Muscle layer of colon (tissue), 2 donors: ENCODE measurements around the gene MANBA.

Experiments
- H3K27ac ChIP-seq: one replicate; pipeline ENCODE4 v1.7.0; 2013; ENCODE audit warnings: low read depth, mild to moderate bottlenecking, low read length, moderate library complexity
- H3K27me3 ChIP-seq, 2 donors: one replicate each; pipeline ENCODE4 v1.7.0; 2013; ENCODE audit warnings: low read length in 2 of 2, mild to moderate bottlenecking in 2 of 2; ENCODE audit not compliant: insufficient read depth in 2 of 2, control insufficient read depth in 1 of 2
- H3K36me3 ChIP-seq: one replicate; pipeline ENCODE4 v1.7.0; 2013; ENCODE audit warnings: mild to moderate bottlenecking, low read length; ENCODE audit not compliant: insufficient read depth
- H3K4me1 ChIP-seq: one replicate; pipeline ENCODE4 v1.7.0; 2013; ENCODE audit warnings: mild to moderate bottlenecking, low read length; ENCODE audit not compliant: insufficient read depth
- H3K4me3 ChIP-seq, 2 donors: one replicate each; pipeline ENCODE4 v1.7.0; 2013; ENCODE audit warnings: low read length in 2 of 2, low read depth in 1 of 2, mild to moderate bottlenecking in 1 of 2, moderate library complexity in 1 of 2
- H3K9ac ChIP-seq: one replicate; pipeline ENCODE4 v1.7.0; 2013; ENCODE audit warnings: low read length
- H3K9me3 ChIP-seq: one replicate; pipeline ENCODE4 v1.7.0; 2013; ENCODE audit warnings: mild to moderate bottlenecking, low read length
- donor health status: abdominal sarcoma.
- donor health status: Adenocarcinoma of cecum.

Gene MANBA

DNA sequence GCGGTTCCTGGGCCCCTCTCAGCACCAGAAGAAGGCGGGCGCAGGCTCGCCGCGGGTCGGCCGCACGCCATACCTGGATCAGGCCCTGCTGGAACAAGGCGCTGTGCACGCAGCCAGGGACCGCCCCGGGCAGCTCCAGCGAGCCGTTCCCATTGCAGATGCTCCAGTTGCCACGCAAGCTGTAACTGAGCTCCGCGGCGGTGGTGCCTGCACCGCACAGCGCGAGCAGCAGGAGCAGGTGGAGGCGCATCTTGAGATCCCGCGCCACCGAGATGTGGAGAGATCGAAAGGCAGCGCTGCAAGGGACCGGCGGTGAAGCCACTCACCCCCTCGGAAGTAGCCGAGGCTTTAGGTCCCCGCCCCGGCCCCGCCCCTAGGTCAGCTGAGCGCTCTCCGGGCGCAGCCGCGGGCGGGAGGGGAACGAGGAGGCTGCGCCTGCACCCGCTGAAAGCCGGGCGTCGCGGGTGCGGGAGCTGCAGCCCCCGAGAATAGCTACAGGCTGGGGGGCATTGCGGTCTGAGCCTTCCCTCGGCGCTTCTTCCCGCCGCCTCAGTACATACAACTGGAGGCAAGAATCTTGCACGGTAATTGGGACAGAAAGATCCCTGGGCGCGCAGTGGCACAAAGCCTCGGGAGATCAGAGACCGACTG lies at the start of gene MANBA:
TSS of gene MANBA (minus strand) at position 324 of the 651 bp plus-strand sequence. CDS start at position 250, 74 bp downstream.
- no peaks in the 10 kb centered on the region for H3K27me3 ChIP-seq
- peak within 1 kb of the TSS; percentile 89 for H3K27ac ChIP-seq
- no peaks in the 10 kb centered on the region for H3K36me3 ChIP-seq
- H3K4me1 ChIP-seq = peaks cover 15% of the 10 kb centered on the region
- no peaks in the 10 kb centered on the region for H3K9me3 ChIP-seq
- H3K4me3 ChIP-seq = peak within 1 kb of the TSS; percentile 75 to 100
- H3K9ac ChIP-seq = peak within 1 kb of the TSS; percentile 79

GRCh38 chr4:102809691-102810090 lies 48.9 kb upstream of the MANBA start:
- Histone ChIP-seq H3K27ac (no peak overlapping the region), H3K9me3 (no peaks in the 10 kb centered on the region), H3K9ac (no peak overlapping the region), H3K4me3 (no peak overlapping the region), H3K27me3 (no peaks in the 10 kb centered on the region), H3K4me1 (peaks cover 49% of the 10 kb centered on the region), H3K36me3 (peaks cover 12% of the 10 kb centered on the region)

DNA sequence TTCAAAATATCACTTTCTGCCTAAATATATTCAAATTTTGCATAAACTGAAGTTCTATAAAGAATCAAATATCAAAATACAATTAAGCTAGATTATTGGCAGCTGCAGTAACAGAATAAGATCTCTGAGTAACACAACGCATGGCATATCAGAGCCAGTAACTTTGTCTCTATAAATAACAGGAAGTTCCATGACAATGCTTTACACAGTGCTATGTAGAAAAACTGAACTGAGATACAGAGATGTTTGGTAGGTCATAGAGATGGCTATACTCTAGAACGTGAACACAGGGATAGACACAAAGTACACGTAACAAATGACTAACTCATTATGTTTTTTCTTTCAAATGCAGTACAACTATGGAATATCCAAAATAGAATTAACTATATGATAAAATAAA lies 48.4 kb upstream of the MANBA start:
- Histone ChIP-seq H3K27ac (no peak overlapping the region), H3K4me1 (peaks cover 44% of the 10 kb centered on the region), H3K9me3 (no peaks in the 10 kb centered on the region), H3K36me3 (peaks cover 15% of the 10 kb centered on the region), H3K27me3 (no peaks in the 10 kb centered on the region), H3K9ac (no peak overlapping the region), H3K4me3 (no peak overlapping the region)

DNA sequence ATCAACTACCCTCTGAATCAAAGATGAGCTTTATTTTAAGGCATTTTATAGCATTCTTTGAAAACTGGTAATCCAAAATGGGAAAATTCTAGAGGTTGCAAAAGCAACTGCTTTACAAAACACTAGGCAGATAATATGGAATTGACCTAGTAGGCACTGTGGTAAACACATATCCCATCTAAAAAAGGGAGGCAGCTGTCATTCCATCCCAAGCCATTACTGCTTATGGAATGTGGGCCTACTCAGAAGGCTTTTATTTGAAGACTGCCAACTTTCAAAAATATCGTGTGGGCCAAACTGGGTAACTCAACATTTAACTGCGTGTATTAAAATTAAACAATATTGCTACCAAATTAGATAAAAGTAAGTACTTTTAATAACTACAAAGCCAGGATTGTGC lies 47.2 kb upstream of the MANBA start:
- H3K4me3 ChIP-seq = no peak overlapping the region
- peaks cover 33% of the 10 kb centered on the region for H3K4me1 ChIP-seq
- H3K9me3 ChIP-seq = no peaks in the 10 kb centered on the region
- H3K36me3 ChIP-seq = peaks cover 17% of the 10 kb centered on the region
- H3K27me3 ChIP-seq = no peaks in the 10 kb centered on the region
- no peak overlapping the region for H3K9ac ChIP-seq
- no peak overlapping the region for H3K27ac ChIP-seq

- no peak overlapping the region for H3K9ac ChIP-seq
- H3K27ac ChIP-seq = no peak overlapping the region
- no peaks in the 10 kb centered on the region for H3K27me3 ChIP-seq
- H3K36me3 ChIP-seq = peaks cover 24% of the 10 kb centered on the region
- H3K4me3 ChIP-seq = no peak overlapping the region
- no peaks in the 10 kb centered on the region for H3K9me3 ChIP-seq
- H3K4me1 ChIP-seq = peaks cover 30% of the 10 kb centered on the region
These were observed 46.6 kb upstream of the MANBA start for GRCh38 chr4:102807345-102807744.

- H3K27me3 ChIP-seq = no peaks in the 10 kb centered on the region
- H3K4me3 ChIP-seq = no peak overlapping the region
- H3K9me3 ChIP-seq = no peaks in the 10 kb centered on the region
- H3K9ac ChIP-seq = no peak overlapping the region
- peaks cover 55% of the 10 kb centered on the region for H3K36me3 ChIP-seq
- H3K4me1 ChIP-seq = peaks cover 4% of the 10 kb centered on the region
- H3K27ac ChIP-seq = no peak overlapping the region
These were observed 39.0 kb upstream of the MANBA start for GRCh38 chr4:102799816-102800215.

DNA sequence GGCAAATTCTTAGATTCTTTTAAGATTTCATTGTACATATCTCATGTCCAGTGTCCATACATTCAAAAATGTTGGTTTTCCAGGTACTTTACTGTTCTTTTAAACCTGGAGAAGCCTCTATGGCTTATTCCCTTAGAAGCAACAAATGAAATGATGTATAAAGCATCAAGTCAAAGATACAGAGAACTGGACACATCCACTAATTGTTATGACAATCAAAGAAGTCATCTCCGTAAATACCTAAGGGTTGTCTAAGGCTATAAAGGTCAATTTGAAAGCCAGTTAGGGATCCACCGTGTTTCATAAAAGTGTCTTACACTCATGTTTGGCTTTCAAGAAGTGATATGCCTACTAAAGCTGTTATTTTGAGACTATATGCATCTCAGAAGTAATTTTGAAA lies 34.2 kb upstream of the MANBA start:
- Histone ChIP-seq H3K27ac (no peak overlapping the region), H3K9me3 (no peaks in the 10 kb centered on the region), H3K9ac (no peak overlapping the region), H3K27me3 (no peaks in the 10 kb centered on the region), H3K4me3 (no peak overlapping the region), H3K36me3 (peaks cover 32% of the 10 kb centered on the region), H3K4me1 (peaks cover 6% of the 10 kb centered on the region)

DNA sequence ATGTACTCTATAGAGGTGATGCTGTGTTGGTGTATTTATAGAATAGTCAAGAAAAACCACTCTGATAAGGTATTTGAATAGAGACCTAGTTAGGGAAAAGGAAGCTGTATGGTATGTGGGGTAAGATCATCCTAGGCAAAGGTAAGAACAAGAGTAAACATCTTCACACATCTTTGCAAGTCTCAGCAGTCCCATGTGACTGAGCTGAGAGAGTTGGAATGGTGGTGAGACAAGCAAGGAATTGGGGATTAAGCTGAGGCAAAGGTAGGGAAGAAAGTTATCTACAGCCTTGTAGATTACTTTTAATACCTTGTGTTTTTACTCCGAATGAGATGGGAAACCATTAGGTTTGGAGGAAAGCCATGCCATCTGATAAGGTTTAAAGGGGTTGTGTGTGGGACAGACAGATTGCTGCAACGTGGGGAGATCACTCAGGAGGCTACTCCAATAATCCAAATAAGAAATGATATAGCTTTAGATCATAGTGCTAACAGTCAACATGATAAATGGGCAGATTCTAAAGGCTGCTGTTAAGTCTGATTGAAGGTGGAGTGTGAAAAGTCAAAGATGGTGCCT lies 31.7 kb upstream of the MANBA start:
- peaks cover 6% of the 10 kb centered on the region for H3K4me1 ChIP-seq
- H3K9ac ChIP-seq = no peak overlapping the region
- H3K27me3 ChIP-seq = no peaks in the 10 kb centered on the region
- no peaks in the 10 kb centered on the region for H3K9me3 ChIP-seq
- no peak overlapping the region for H3K4me3 ChIP-seq
- peaks cover 16% of the 10 kb centered on the region for H3K36me3 ChIP-seq
- H3K27ac ChIP-seq = no peak overlapping the region

- no peaks in the 10 kb centered on the region for H3K9me3 ChIP-seq
- no peak overlapping the region for H3K4me3 ChIP-seq
- peaks cover 6% of the 10 kb centered on the region for H3K4me1 ChIP-seq
- H3K27ac ChIP-seq = no peak overlapping the region
- H3K9ac ChIP-seq = no peak overlapping the region
- H3K27me3 ChIP-seq = no peaks in the 10 kb centered on the region
- peaks cover 12% of the 10 kb centered on the region for H3K36me3 ChIP-seq
These were observed 30.6 kb upstream of the MANBA start for GRCh38 chr4:102791318-102791835.

GRCh38 chr4:102789317-102789717 lies 28.5 kb upstream of the MANBA start:
- Histone ChIP-seq H3K27ac (no peak overlapping the region), H3K9ac (no peak overlapping the region), H3K4me1 (no peaks in the 10 kb centered on the region), H3K9me3 (no peaks in the 10 kb centered on the region), H3K36me3 (peaks cover 7% of the 10 kb centered on the region), H3K4me3 (no peak overlapping the region), H3K27me3 (no peaks in the 10 kb centered on the region)

DNA sequence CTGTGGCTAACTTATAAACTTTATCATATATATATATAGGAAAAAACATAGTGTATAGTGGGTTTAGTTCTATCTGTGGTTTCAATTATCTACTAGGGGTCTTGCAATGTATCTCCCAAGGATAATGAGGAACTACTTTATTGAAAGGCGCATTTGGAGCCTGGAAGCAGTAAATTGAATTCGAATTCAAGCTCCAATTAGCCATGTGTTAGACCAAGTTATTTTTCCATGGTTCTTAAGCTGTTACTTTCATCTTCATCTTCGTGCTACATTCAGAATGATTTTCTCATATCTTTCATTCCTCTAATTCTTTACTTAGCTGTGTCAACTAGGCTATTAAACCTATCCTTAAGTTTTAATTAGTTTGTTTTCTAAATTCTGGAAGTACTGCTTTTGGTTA lies 27.2 kb upstream of the MANBA start:
- H3K9me3 ChIP-seq = no peaks in the 10 kb centered on the region
- H3K36me3 ChIP-seq = peaks cover 7% of the 10 kb centered on the region
- no peak overlapping the region for H3K9ac ChIP-seq
- H3K27me3 ChIP-seq = no peaks in the 10 kb centered on the region
- H3K27ac ChIP-seq = no peak overlapping the region
- no peak overlapping the region for H3K4me3 ChIP-seq
- no peaks in the 10 kb centered on the region for H3K4me1 ChIP-seq
